ENCODE data around the gene KIAA2012.
A peak's percentile ranks its signal among the peaks of the same experiment; 100 is the strongest.

The KIAA2012 gene

GRCh38 chr2:202149936-202150335, 76.9 kb downstream of the KIAA2012 start:
- DNase-seq (ENCODE audit: low read depth) = no peak

GRCh38 chr2:202152104-202152715, 79.2 kb downstream of the KIAA2012 start:
- no peak for DNase-seq (ENCODE audit: low read depth)

GRCh38 chr2:202154613-202155012, 81.6 kb downstream of the KIAA2012 start:
- no peak for DNase-seq (ENCODE audit: low read depth)

GRCh38 chr2:202157211-202157990, 84.3 kb downstream of the KIAA2012 start:
- no peak for DNase-seq (ENCODE audit: low read depth)

- no peak for DNase-seq (ENCODE audit: low read depth)
Measured at GRCh38 chr2:202158796-202159195, 85.7 kb downstream of the KIAA2012 start.

- no peak for DNase-seq (ENCODE audit: low read depth)
Measured at GRCh38 chr2:202161151-202161835, 88.2 kb downstream of the KIAA2012 start.

- no peak for DNase-seq (ENCODE audit: low read depth)
Measured at GRCh38 chr2:202164411-202164810, 91.4 kb downstream of the KIAA2012 start.

GRCh38 chr2:202165208-202165607, 92.2 kb downstream of the KIAA2012 start:
- no peak for DNase-seq (ENCODE audit: low read depth)

GRCh38 chr2:202165945-202166344, 92.9 kb downstream of the KIAA2012 start:
- DNase-seq (ENCODE audit: low read depth) = no peak

- DNase-seq (ENCODE audit: low read depth) = no peak
Measured at GRCh38 chr2:202169131-202169530, 96.1 kb downstream of the KIAA2012 start.

- no peak for DNase-seq (ENCODE audit: low read depth)
Measured at GRCh38 chr2:202169832-202170424, 96.9 kb downstream of the KIAA2012 start.

- DNase-seq (ENCODE audit: low read depth) = no peak
Measured at GRCh38 chr2:202171241-202171825, 98.3 kb downstream of the KIAA2012 start.

GRCh38 chr2:202172439-202173211, 99.6 kb downstream of the KIAA2012 start:
- DNase-seq (ENCODE audit: low read depth) = no peak

GRCh38 chr2:202178346-202178958, 105.4 kb downstream of the KIAA2012 start:
- peak; percentile 48 for DNase-seq (ENCODE audit: low read depth)

- DNase-seq (ENCODE audit: low read depth) = no peak
Measured at GRCh38 chr2:202184557-202184956, 111.5 kb downstream of the KIAA2012 start.

GRCh38 chr2:202185156-202185555, 112.1 kb downstream of the KIAA2012 start:
- no peak for DNase-seq (ENCODE audit: low read depth)

- DNase-seq (ENCODE audit: low read depth) = no peak
Measured at GRCh38 chr2:202186641-202187202, 113.7 kb downstream of the KIAA2012 start.

GRCh38 chr2:202187570-202187969, 114.5 kb downstream of the KIAA2012 start:
- no peak for DNase-seq (ENCODE audit: low read depth)

GRCh38 chr2:202193305-202193704, 120.2 kb downstream of the KIAA2012 start:
- no peak for DNase-seq (ENCODE audit: low read depth)

- DNase-seq (ENCODE audit: low read depth) = no peak
Measured at GRCh38 chr2:202193881-202194353, 120.9 kb downstream of the KIAA2012 start.

- no peak for DNase-seq (ENCODE audit: low read depth)
Measured at GRCh38 chr2:202194418-202194817, 121.4 kb downstream of the KIAA2012 start.

Data from GM04504 (cell line).